HG03135 (cell line): ENCODE data around the gene SELPLG.
"Not testable (repeated sequence)": the region's sequence is repeated elsewhere in the genome, so short reads cannot be mapped to it uniquely, and the experiment has no call there.

ENCODE experiments used
- ATAC-seq: cut with Tn5 transposase; IDR thresholded peaks from one replicate; pipeline ENCODE4 v1.9.1; 2021; ENCODE audit warnings: mild to moderate bottlenecking, moderate library complexity; ENCODE audit not compliant: unreplicated experiment

SELPLG gene, protein sequence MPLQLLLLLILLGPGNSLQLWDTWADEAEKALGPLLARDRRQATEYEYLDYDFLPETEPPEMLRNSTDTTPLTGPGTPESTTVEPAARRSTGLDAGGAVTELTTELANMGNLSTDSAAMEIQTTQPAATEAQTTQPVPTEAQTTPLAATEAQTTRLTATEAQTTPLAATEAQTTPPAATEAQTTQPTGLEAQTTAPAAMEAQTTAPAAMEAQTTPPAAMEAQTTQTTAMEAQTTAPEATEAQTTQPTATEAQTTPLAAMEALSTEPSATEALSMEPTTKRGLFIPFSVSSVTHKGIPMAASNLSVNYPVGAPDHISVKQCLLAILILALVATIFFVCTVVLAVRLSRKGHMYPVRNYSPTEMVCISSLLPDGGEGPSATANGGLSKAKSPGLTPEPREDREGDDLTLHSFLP

DNA sequence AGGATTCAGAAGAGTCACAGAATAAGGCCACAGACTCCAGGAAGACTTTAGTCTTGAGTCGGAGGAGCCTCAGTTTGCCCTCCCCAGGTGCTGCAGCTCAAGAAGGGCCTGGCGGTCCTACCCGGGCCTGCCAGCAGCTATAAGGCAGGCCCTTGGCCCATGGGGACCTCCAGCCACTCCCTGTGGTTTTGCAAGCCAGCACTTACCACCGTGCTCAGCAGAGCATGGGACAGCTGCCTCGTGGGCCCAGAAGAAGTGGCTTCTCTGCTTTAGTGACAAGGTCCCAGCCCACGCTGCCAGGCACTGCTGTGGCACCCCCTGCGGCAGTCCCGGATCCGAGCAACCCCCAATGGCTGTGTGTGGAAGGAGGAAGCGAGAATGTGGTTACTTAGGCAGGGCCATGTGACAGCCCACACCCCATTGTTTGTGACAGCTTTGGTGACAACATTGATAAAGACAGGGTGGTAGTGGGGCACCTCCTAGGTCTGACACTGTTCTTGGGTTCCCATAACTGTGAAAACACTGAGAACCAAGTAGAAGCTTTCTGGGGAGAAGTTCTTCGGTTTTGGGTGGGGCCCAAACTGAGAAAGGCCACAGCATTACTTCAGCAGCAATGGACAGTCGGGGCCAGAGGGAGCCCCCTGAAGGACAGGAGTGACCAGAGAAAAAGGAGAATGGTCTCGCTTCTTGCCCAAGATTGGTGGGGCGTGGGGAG lies at the start of gene SELPLG:
TSS of gene SELPLG (minus strand) at position 361 of the 715 bp plus-strand sequence. CDS start 9,587 bp downstream, outside the sequence.
- peak; percentile 54 for ATAC-seq

DNA sequence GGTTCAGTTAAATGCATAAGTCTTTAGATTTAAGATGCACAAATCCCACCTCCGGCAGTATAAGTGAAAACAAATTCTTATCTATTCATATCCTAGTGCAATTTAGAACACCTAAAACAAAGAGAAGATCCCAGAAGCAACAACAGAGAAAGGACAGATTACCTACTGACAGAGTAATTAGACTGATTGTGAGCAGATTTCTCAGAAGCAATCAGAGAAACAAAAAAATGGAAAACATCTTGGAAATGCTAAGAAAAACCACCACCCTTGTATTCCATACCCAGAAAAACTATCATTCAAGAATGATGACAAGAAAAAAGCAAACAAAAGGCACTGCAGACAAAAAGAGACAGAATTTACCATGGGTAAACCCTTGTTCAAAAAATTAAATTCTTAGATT lies 47.6 kb upstream of the SELPLG start:
- ATAC-seq: no peak

DNA sequence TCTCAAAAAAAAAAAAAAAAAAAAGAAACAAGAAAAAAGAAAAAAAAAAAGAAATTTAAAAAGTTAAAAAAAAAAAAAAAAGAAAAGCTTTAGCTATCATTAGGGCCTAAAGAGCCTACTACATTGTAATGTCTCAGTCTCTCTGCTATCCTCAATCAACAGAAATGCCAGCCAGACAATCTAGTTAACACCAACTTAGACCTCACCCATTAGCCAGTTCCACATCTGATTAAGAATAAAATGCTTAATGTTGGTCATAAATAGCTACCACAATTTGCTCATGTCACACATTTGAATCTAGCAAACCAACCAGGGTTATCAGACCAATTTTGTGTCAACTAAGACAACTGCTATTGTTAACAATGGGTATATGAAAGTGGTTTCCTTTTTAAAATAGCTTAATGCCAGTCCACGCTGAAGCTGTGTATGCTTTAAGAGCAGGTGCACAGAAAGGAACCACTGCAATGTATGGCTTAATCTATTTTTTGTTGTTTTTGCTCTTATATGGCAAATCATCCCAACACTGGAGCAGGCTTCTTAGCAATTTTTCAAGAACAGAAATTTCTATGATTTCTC lies 45.5 kb upstream of the SELPLG start:
- no peak for ATAC-seq

DNA sequence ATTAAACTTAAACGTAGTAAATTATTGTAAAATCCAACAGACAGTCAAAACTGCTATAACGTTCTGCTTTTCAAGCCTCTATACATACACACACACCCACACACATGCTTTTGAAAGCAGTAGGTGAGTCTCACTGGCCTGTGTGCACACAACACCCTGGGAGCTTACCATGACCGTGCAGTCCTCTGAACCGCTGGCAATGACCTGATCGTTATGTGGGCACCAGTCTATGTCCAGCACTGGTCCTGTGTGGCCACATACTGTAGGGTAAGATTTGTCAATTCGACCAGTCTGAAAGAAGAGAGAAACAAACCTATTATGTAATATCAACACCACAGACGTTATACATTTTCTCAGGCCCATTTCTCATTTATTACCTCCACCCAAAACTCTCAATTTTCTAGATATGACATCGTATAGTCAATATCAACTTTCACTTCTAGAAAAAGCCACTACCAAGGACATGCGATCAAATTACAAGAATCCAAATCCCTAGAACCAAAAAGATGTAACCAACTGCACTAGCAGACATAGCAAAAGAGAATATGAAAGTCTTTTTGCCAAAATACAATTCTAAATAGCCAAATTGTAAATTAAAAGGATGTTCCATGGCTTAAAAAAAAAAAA lies 44.5 kb upstream of the SELPLG start:
- ATAC-seq: no peak

DNA sequence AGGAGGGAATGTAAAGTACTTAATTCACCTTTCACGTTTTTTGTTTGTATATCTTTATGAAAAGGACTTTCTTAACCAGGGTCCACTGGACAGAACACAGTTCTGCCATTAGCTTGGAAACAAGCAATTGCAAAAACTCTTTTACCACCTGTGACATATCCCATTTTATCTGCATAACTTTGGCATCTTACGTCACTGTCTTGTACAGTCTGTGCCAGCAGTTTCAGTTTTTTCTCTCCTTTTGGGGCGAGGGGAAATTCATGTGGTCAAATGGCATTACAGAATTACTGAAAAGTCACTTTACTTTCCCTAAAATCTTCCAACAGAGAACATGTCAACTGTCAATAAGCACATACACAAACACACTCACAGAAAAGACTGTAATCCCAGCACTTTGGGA lies 43.7 kb upstream of the SELPLG start:
- no peak for ATAC-seq

DNA sequence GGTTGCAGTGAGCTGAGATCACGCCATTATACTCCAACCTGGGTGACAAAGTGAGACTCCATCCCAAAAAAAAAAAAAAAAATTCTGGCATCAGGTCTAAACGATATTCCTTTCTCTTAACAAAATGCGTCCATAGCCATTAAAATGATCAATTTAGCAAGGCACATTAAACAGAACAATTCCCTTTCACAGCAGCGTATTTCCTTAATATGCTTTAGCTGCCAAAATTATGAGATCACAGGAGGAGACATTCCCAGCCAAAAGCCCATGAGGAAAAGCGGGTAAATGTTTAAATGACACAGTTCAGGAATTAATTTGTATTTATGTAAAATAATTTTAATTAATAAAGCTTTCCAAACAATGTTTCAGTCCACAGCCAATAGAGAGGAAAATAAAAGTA lies 43.0 kb upstream of the SELPLG start:
- no peak for ATAC-seq

DNA sequence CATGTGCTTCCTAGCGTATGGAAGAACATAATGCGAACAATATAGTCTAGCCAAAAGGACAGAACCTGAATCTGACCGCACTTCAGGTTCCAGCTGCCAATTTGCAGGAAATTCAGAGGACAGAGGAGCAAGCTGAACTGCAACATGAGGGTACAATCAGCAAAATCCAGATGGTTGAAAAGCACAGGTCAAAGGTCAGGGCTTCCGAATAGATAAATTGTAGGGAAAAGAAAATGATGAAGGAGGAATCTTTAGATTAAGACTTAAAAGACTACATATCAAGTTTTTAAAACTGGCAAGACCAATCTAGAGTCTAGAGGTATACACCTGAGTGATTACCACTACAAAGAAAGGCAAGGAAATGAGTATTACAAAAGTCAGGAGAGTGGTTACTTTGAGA lies 42.1 kb upstream of the SELPLG start:
- ATAC-seq: no peak

DNA sequence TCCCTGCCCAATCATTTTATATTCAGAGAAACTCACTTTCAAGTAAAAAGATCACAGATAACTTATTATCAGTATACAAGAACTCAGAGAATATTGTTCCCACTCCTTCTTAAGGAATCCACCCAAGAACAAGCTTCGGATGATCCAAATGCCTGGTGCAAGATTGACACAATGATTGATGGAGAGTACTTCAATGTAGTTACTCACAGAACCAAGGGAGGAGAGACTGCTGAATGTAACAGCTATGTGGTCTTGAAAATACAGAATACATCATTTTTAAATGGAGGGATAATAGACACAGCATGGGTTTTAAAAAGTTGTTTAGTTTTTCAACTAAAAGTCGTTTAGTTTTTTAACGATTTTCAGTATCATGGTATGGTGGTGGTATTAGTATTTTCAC lies 38.4 kb upstream of the SELPLG start:
- no peak for ATAC-seq

DNA sequence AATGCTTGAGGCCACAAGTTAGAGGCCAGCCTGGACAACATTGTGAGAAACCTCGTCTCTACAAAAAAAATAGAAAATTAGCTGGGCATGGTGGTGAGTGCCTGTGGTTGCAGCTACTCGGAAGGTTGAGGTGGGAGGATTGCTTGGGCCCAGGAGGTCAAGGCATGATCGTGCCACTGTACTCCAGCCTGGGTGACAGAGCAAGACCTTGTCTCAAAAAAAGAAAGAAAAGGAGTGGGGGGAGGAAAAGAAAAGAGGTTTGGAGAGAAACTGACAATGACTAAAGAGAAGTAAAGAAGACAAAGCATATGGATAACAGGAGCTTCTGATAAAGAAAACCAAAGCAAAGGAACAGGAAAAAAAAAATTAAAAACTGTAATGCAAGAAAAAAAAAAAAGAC lies 37.4 kb upstream of the SELPLG start:
- ATAC-seq: no peak

DNA sequence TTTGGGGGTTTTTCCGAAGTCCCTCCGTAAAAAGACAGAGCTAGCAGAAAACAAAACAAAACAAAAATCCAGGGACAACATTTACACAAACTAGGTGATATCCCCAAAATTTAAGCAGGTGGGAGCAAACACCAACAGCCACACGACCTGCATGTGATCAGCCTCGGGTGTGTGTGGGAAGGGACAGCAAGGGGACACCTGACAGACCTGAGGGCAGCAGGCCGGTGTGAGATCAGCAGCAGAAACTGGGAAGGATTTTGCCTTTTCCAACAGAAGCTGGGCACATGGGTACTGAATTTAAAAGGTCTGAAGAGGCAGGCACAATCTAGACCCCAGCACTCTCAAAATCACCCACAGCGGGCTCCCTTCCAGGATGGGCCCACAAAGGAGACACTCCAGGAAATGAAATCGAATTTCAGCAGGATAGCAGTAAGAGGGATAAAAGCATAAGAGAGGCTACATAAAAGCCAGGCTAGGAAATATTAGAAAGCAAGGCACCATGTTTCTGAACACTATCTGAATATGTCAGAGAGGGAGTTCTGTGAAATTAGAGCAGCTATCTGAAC lies 36.5 kb upstream of the SELPLG start:
- ATAC-seq: no peak

DNA sequence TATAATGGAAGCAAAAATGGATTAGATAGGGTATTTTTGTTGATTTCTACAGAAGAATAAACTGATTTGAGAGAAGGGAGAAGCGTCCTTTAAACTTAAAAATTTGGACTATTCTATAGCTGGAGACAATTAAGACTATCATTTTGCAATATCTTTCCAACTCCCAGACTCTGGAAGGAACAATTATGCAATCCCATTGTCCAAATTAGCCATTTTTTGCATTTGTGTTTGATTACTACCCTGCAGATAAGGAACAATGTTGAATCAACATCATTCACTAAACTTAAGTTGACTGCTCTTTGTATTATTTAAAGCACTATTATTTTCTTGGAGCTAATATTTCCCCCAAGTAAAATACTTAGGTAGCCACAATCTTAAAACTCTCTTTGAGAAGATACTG lies 34.8 kb upstream of the SELPLG start:
- ATAC-seq: no peak

DNA sequence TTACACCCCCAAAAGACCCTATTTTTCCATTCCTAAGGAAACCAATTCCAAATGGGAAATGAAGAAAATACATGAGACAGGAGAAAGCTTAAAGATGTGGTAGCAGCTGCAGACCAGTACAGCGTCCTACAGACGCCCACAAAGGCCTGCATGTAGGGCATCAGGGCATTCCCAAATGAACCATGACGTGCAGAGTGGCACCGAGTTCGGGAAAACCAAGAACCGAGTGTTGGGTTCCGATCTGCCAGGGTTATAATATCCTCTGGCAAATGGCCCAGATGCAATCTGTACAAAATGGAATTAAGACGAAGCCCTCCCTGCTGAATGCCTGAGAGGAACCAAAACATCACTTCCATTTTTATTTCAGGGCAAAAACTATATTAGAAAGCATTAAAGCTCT lies 34.4 kb upstream of the SELPLG start:
- no peak for ATAC-seq

DNA sequence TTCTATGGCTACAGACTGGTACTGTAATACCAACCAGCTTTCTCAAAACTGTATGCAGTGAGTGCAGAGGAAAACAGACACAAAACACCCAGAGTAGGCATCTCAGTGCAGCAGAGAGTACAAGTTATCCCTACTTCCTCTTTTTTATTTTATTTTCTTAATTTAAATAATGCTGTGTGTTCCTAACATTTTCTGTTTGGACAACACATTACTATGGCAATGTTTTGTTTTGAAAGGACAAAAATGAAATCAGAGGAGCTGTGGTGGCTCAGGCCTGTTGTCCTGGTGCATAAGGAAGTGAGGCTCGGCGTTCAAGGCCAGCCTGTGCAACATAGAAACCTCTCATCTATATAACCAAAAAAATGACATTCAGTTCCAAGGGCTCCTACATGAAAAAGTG lies 33.7 kb upstream of the SELPLG start:
- peak; percentile 41 for ATAC-seq

DNA sequence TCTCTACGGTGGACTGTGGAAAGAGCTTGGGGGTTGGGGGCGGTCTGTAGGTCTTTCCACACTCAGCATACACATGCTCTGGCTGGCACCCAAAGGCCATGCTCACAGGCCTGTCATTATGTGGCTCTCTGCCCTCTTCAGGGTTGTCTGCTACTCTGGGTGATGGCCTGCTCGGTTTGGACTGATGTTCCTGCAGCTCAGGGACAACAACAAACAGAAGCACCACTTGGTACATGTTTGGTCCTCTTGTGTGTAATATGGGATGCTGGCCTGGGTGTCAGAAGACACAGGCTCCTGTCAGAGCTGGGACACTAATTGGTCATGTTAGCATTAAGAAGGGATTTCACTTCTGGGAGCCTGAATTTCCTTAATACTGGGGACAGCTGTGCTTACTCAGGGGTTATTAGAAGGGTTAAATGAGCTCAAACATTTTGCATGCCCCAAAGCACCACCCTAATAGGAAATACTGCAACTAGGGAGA lies 32.7 kb upstream of the SELPLG start:
- no peak for ATAC-seq

DNA sequence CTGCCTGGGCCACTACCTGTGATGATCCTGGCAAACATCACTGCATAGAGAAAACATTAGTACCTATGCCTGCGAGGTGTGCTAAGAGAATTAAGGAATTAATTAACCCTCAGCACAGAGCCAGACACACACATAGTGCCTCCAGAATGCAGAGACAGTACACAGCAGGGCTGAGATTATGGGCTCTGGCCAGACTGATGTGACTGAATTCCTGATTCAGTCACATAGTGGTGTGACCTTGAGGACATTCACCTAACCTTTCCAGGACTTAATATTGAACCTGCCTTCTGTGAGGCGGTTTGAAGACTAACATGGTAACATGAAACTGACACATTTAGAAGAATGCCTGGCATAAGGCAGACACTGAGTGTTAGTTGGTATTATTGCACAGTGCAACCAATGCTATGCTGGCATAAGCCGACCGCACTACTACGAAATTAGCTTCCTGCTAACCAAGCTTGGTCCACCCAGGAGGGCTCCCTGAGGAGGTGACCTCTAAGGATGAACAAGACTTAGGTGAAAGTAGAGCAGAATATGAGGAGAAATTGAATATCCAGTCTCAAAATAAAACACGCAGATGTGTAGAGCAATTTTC lies 32.0 kb upstream of the SELPLG start:
- ATAC-seq: no peak

DNA sequence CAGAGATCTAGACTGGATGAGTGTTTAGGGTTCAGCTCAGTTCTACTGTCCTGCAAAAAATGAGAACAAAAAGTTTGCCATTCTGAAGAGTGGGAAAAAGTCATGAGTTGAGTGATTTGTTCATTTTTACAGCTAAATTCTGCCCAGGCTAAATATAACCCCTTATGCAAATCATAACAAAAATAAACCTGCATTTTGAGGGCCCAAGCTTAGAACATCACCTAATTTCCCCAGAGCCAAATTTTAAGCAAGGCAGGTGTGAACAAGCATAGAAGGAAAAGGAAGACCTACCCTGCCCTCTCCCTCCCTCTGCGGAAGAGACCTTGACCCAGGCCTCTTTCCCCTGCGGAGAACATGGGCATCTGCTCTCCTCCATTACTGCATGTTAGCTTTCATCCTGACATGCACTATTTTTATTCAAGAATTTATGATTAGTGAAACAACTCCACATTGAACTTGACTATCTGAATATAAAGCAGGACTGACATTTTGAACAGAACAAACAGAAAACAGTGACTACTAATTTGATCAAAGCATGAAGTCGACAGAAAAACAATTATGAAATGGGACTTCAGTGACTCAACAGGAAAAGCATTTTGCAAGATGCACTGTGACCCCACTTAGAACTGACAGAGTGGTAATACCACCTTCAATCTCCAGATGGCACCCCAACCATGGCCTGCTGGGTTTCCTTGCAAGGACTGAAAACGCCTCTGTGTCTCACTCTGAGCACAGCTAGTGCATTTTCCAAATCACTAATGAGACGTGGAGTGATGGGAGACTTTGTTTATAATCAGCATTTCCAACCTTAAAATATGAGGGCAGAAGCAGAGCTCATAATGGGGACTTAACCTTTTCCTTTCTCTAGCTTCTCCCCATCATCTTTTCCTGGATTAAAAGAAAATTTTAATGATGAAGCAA lies 30.9 kb upstream of the SELPLG start:
- peak; percentile 78 for ATAC-seq

DNA sequence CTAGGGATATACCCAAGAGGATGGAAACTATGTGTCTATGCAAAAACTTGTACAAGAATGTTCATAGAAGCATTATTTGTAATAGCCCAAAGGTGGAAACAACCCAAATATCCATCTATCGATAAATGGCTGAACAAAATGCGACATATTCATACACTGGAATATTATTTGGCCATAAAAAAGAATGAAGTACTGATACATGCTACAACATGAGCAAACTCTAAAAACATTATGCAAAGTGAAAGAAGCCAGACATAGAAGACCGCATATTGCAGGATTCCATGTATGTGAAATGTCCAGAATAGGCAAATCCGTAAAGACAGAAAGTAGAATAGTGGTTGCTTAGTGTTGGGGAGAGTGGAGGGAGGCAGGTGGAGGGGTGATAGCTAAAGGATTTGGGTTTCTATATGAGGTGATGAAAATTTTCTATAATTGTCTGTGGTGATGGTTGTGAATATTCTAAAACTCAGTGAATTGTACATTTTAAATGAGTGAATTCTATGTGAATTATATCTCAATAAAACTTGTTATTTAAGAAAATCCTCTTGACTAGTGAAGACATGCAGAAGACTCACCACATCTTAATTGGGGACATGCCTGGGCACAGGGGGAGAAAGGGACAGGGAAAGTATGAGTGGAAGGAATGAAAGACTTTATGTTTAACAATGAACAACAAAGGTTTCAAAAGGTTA lies 29.8 kb upstream of the SELPLG start:
- no peak for ATAC-seq

DNA sequence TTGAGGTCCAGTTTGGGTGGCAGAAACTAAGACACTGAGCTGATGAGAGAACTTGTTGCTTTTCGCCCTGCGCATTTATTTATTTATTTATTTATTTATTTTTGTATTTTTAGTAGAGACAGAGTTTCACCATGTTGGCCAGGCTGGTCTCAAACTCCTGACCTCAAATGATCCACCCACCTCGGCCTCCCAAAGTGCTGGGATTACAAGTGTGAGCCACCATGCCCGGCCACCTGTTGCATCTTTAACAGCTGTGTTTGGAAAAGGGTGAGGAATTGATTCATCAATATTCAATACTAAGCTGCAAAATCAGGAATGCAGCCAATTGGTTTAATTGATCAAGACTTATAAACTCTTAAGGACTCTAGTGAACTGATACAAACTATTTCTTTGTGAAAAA lies 24.4 kb upstream of the SELPLG start:
- ATAC-seq: not testable (repeated sequence)

DNA sequence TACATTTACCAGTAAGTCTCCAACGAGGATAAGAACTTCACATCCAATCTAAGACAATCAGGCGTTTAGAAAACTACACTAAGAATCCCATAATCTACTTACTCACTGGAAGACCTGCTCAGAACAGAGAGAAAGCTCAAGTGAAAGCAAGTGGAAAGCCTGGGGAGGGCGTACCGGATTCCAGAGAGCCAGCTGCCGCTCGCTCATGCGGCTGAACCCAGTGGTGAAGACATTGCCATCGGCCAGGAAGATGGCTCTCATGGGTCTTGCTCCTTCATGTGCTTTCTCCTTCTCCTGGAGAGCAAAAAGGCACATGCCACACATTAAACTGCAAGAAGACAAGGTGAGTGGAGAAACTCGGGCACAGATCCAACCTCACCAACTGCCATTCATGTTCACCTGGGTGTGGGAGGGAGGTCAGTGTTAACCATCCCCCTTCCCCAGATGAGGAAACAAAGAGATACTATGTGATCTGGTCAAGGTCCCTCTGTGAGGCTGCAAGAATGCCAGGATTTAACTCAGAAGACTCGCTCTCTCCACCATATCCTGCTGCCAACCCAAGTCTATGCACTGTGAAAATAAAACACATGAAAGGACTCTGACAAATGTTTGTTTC lies 23.5 kb upstream of the SELPLG start:
- no peak for ATAC-seq
